MCF 10A (cell line): ENCODE results near the gene UNC13C. TPM values are rescaled to one million over a fixed set of nuclear protein-coding genes. Genes with fewer than 3 reads are reported as not detected.

Source experiments
- BruUV-seq: library from RNA; stranded (reverse); fragments of 400-500 nt; replicated peaks from 2 replicates; lab custom pipeline; 2021; lab: Mats Ljungman, UMichigan
- CTCF ChIA-PET: fragments of 300-600 bp; sonication (Branson Sonifier 250); formaldehyde crosslinking; extraction: SDS; loops from one replicate; lab custom pipeline; 2021; ENCODE audit warnings: antibody characterized with exemption, inconsistent platforms; lab: Yijun Ruan, JAX
- POLR2A ChIA-PET: fragments of 300-600, 350-650 bp; sonication (Branson Sonifier 250); formaldehyde crosslinking; extraction: SDS; loops from one replicate; lab custom pipeline; 2020; ENCODE audit warnings: antibody characterized with exemption, inconsistent platforms; lab: Yijun Ruan, JAX
- DNase-seq: peaks from one replicate; pipeline ENCODE4 v3.0.0-alpha.2; 2018; ENCODE audit not compliant: unreplicated experiment
- H3K27ac Mint-ChIP-seq: one replicate; pipeline ENCODE4 v1.8.0; 2022; ENCODE audit warnings: mild to moderate bottlenecking, low read depth, mixed read lengths; ENCODE audit not compliant: unreplicated experiment
- H3K27me3 Mint-ChIP-seq: one replicate; pipeline ENCODE4 v1.8.0; 2022; ENCODE audit warnings: mixed read lengths; ENCODE audit not compliant: insufficient read depth, unreplicated experiment
- H3K36me3 Mint-ChIP-seq: one replicate; pipeline ENCODE4 v1.8.0; 2022; ENCODE audit warnings: mild to moderate bottlenecking, moderate library complexity, mixed read lengths; ENCODE audit not compliant: insufficient read depth, unreplicated experiment
- H3K4me1 Mint-ChIP-seq: one replicate; pipeline ENCODE4 v1.8.0; 2022; ENCODE audit warnings: mixed read lengths; ENCODE audit not compliant: insufficient read depth, unreplicated experiment
- H3K4me3 Mint-ChIP-seq: one replicate; pipeline ENCODE4 v1.8.0; 2022; ENCODE audit warnings: mild to moderate bottlenecking, moderate library complexity, mixed read lengths; ENCODE audit not compliant: unreplicated experiment
- H3K9me3 Mint-ChIP-seq: one replicate; pipeline ENCODE4 v1.8.0; 2022; ENCODE audit warnings: mixed read lengths; ENCODE audit not compliant: unreplicated experiment
- CTCF ChIP-seq: fragments of 200-600 bp; IDR thresholded peaks from one replicate; pipeline ENCODE4 v1.8.0; 2022; ENCODE audit warnings: antibody characterized with exemption, mild to moderate bottlenecking; ENCODE audit not compliant: unreplicated experiment
- intact Hi-C: fragments of 100-400 bp; cut with micrococcal nuclease; formaldehyde crosslinking; loops from 2 replicates; pipeline ENCODE4 v1.14.1; 2022
- total RNA-seq: library from RNA; stranded (reverse); gene quantifications from 2 replicates; pipeline ENCODE4 v1.2.3, GENCODE V29; 2022

UNC13C gene
- total RNA-seq, 1 experiment from 2014 or later: not detected

GRCh38 chr15:54456413-54456812, 478.2 kb downstream of the UNC13C start:
- Mint-ChIP-seq H3K36me3 (no peaks in the 10 kb centered on the region), H3K9me3 (peaks cover 59% of the 10 kb centered on the region), H3K4me3 (no peak overlapping the region), H3K27me3 (no peaks in the 10 kb centered on the region), H3K4me1 (no peaks in the 10 kb centered on the region), H3K27ac (no peak overlapping the region)
- DNase-seq: no peak
- intact Hi-C loops: no loop called here
- ChIA-PET CTCF (no interaction called here), POLR2A (no interaction called here)
- BruUV-seq: no TSS peak
- no peak for TF ChIP-seq CTCF

- Mint-ChIP-seq H3K9me3 (peaks cover 45% of the 10 kb centered on the region), H3K27me3 (no peaks in the 10 kb centered on the region), H3K36me3 (no peaks in the 10 kb centered on the region), H3K4me3 (no peak overlapping the region), H3K27ac (no peak overlapping the region), H3K4me1 (no peaks in the 10 kb centered on the region)
- POLR2A ChIA-PET: no interaction called here
- no TSS peak for BruUV-seq
- intact Hi-C loops: no loop called here
- TF ChIP-seq CTCF: no peak
- DNase-seq: no peak
- CTCF ChIA-PET: interaction anchor here (0.6 kb wide), 1 partner anchor 10 kb away, joined by 3 read pairs; no protein-coding TSS in a partner anchor
Observed at GRCh38 chr15:54462511-54462913, 484.3 kb downstream of the UNC13C start.

- Mint-ChIP-seq H3K9me3 (peaks cover 22% of the 10 kb centered on the region), H3K27ac (no peak overlapping the region), H3K4me1 (no peaks in the 10 kb centered on the region), H3K27me3 (no peaks in the 10 kb centered on the region), H3K4me3 (no peak overlapping the region), H3K36me3 (peaks cover 7% of the 10 kb centered on the region)
- TF ChIP-seq CTCF: no peak
- ChIA-PET POLR2A (no interaction called here), CTCF (interaction anchor here (0.6 kb wide), 1 partner anchor 1317 kb away, joined by 4 read pairs; no protein-coding TSS in a partner anchor)
- DNase-seq: no peak
- BruUV-seq: no TSS peak
- intact Hi-C loops: no loop called here
Observed at GRCh38 chr15:54481819-54482218, 503.6 kb downstream of the UNC13C start.

GRCh38 chr15:54482251-54482650, 504.0 kb downstream of the UNC13C start:
- Mint-ChIP-seq H3K27me3 (no peaks in the 10 kb centered on the region), H3K9me3 (peaks cover 22% of the 10 kb centered on the region), H3K4me1 (no peaks in the 10 kb centered on the region), H3K4me3 (no peak overlapping the region), H3K27ac (no peak overlapping the region), H3K36me3 (peaks cover 7% of the 10 kb centered on the region)
- intact Hi-C loops: no loop called here
- no peak for DNase-seq
- no peak for TF ChIP-seq CTCF
- BruUV-seq: no TSS peak
- ChIA-PET POLR2A (no interaction called here), CTCF (interaction anchor here (0.6 kb wide), 1 partner anchor 1317 kb away, joined by 4 read pairs; no protein-coding TSS in a partner anchor)
